Measurements from ENCODE around the gene TOP2B.
A peak's percentile ranks its signal among the peaks of the same experiment; 100 is the strongest.

TOP2B gene

GRCh38 chr3:25665315-25666280, 891 bp upstream of the TOP2B start:
- DNase-seq (ENCODE audit: low read depth) = no peak

- no peak for DNase-seq (ENCODE audit: low read depth)
Measured at GRCh38 chr3:25663869-25664811, 567 bp downstream of the TOP2B start.

GRCh38 chr3:25663347-25663868, 1.3 kb downstream of the TOP2B start:
- no peak for DNase-seq (ENCODE audit: low read depth)

GRCh38 chr3:25662736-25663320, 1.9 kb downstream of the TOP2B start:
- no peak for DNase-seq (ENCODE audit: low read depth)

- no peak for DNase-seq (ENCODE audit: low read depth)
Measured at GRCh38 chr3:25661694-25662437, 2.8 kb downstream of the TOP2B start.

GRCh38 chr3:25658836-25659235, 5.9 kb downstream of the TOP2B start:
- DNase-seq (ENCODE audit: low read depth) = no peak

- DNase-seq (ENCODE audit: low read depth) = no peak
Measured at GRCh38 chr3:25657293-25657692, 7.4 kb downstream of the TOP2B start.

GRCh38 chr3:25655659-25656058, 9.0 kb downstream of the TOP2B start:
- no peak for DNase-seq (ENCODE audit: low read depth)

GRCh38 chr3:25654576-25654975, 10.1 kb downstream of the TOP2B start:
- no peak for DNase-seq (ENCODE audit: low read depth)

GRCh38 chr3:25653322-25653721, 11.4 kb downstream of the TOP2B start:
- no peak for DNase-seq (ENCODE audit: low read depth)

GRCh38 chr3:25652921-25653320, 11.8 kb downstream of the TOP2B start:
- no peak for DNase-seq (ENCODE audit: low read depth)

GRCh38 chr3:25648925-25649830, 15.5 kb downstream of the TOP2B start:
- no peak for DNase-seq (ENCODE audit: low read depth)

- DNase-seq (ENCODE audit: low read depth) = peak; percentile 60
Measured at GRCh38 chr3:25648107-25648535, 16.6 kb downstream of the TOP2B start.

- DNase-seq (ENCODE audit: low read depth) = no peak
Measured at GRCh38 chr3:25635038-25635437, 29.7 kb downstream of the TOP2B start.

- DNase-seq (ENCODE audit: low read depth) = no peak
Measured at GRCh38 chr3:25633919-25634318, 30.8 kb downstream of the TOP2B start.

- no peak for DNase-seq (ENCODE audit: low read depth)
Measured at GRCh38 chr3:25631989-25632388, 32.7 kb downstream of the TOP2B start.

GRCh38 chr3:25621087-25621486, 43.6 kb downstream of the TOP2B start:
- no peak for DNase-seq (ENCODE audit: low read depth)

GRCh38 chr3:25620493-25620892, 44.2 kb downstream of the TOP2B start:
- no peak for DNase-seq (ENCODE audit: low read depth)

- DNase-seq (ENCODE audit: low read depth) = no peak
Measured at GRCh38 chr3:25619382-25619781, 45.3 kb downstream of the TOP2B start.

GRCh38 chr3:25618028-25618427, 46.7 kb downstream of the TOP2B start:
- no peak for DNase-seq (ENCODE audit: low read depth)
